Liver (tissue), 3 donors: ENCODE data around the gene DRG2.

Source experiments
- ATF3 ChIP-seq: IDR thresholded peaks from 2 replicates; pipeline ENCODE4 v1.6.1; 2016; ENCODE audit warnings: antibody characterized with exemption
- CTCF ChIP-seq: fragments of 150-350 bp; IDR thresholded peaks from 2 replicates; pipeline ENCODE4 v1.5.1; 2017; ENCODE audit warnings: improper control_type of control experiment, low read depth, low read length; ENCODE audit not compliant: missing input control
- donor health status: healthy.
- donor health status: healthy.

GRCh38 chr17:18101828-18102227 is 14.1 kb downstream of the DRG2 start:
- TF ChIP-seq CTCF = no peak
- TF ChIP-seq ATF3 = no peak
